GM18951 (cell line): ENCODE measurements around the gene RRP1.

ENCODE experiments used
- POLR2A ChIP-seq: IDR thresholded peaks from 4 replicates; pipeline ENCODE4 v1.6.1; 2011; ENCODE audit warnings: mild to moderate bottlenecking; ENCODE audit not compliant: insufficient read length, insufficient read depth; ENCODE audit errors: extremely low read depth
- in situ Hi-C: fragments of 300-500 bp; cut with MboI; formaldehyde crosslinking; loops from one replicate; pipeline ENCODE4 v1.12.0; 2022; ENCODE audit warnings: low sequenced_read_pairs, mixed read lengths, inconsistent platforms; ENCODE audit not compliant: unreplicated experiment

Gene RRP1, protein sequence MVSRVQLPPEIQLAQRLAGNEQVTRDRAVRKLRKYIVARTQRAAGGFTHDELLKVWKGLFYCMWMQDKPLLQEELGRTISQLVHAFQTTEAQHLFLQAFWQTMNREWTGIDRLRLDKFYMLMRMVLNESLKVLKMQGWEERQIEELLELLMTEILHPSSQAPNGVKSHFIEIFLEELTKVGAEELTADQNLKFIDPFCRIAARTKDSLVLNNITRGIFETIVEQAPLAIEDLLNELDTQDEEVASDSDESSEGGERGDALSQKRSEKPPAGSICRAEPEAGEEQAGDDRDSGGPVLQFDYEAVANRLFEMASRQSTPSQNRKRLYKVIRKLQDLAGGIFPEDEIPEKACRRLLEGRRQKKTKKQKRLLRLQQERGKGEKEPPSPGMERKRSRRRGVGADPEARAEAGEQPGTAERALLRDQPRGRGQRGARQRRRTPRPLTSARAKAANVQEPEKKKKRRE

DNA sequence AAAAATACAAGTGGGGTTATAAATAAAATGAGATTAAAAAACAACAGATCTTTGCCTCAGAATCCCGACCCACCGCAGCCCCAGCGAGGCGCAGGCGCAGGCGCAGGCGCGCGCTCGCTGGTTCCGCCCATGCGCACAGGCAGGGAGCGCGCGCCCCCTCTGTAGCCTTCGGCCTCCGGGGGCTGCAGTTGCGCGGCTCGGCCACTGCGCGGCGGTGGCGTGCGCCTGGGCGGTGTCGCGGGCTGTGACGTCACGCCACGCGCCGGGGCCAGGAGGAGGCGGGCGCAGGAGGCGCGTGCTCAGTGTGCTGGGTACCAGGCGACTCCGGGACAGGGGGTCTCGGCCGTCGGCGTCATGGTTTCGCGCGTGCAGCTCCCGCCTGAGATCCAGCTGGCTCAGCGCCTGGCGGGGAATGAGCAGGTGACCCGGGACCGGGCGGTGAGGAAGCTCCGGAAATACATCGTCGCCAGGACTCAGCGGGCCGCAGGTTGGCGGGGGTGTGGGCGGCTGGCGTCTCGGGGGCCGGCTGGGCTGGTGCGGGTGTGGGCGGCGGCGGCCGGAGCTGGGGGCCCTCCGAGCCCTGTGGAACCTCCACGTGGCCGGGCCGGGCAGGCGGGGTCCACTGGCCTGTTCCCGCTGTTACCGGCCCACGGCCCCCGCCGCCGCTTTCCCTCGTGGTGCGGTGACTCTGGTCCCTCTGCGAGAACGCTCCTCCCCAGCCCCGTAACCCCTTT lies at the start of gene RRP1:
RRP1 (plus strand) TSS at position 302 of the 734 bp plus-strand sequence; CDS start at position 355, 53 bp downstream.
- TF ChIP-seq POLR2A = peak; percentile 95
- in situ Hi-C loops = no loop called here

DNA sequence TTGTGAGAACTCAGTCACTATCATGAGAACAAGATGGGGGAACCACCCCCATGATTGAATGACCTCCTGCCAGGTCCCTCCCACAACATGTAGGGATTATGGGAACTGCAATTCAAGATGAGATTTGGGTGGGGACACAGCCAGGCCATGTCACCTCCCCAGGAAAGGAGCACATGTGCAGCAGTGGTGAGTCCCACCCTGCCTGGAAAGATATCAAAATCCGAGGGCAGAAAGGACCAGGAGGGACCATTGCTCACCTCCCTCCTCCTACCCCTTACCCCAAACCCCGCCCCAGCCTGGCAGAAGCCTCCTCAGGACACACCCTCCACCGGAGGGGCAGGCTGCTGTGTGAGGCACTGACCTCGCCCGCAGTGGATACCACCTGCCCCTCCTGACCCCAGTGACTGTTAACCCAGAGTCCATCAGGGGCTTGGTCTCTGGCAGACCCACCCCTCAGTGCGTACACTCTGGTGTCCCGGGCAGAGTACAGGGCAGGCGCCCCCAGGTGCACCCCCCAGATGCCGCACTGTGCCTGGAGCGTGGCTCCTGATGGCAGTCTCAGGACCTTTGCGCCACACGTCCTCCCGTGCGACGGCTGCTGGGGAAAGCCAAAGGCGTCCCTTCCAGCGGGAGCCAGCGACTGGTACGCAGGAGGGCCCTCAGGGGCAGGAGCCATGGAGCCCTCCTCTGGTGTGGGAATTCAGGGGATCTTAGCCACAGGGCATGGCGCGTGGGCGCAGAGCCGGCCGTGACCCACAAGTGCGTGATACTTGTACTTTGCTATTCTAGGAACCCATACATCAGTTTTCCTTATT lies 49.5 kb upstream of the RRP1 start:
- TF ChIP-seq POLR2A = no peak
- in situ Hi-C loops = no loop called here

DNA sequence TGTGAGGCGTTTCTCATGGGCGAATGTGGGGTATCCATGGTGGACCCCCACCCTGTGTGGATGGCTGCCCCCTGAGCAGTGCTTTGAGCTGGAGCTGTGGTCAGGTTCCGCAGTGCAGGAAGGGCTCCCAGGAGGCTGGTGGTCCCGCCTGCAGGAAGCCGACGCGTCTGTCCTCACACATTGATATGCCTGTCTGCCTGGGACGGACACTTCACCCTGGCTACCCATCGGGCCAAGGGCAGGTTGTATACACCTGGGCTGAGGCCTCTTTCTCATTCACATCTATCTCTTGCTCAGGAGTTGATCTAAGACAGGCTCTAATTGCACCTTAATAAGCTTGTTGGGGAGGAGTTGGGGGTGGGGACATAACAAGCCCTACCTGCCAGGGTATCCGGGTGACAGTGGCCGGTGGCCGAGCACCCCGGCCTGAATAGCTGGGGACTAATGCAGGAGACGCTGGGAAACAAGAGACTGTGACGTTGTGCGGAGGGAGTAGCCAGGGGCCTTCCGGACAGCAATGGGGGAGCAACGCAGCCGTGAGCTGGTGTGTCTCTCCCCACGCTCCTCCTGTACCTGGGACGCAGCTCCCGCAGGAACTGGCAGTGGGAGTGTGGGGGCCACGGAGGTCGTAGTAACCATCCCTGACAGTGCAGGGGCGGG lies 48.8 kb upstream of the RRP1 start:
- no peak for TF ChIP-seq POLR2A
- in situ Hi-C loops = no loop called here

DNA sequence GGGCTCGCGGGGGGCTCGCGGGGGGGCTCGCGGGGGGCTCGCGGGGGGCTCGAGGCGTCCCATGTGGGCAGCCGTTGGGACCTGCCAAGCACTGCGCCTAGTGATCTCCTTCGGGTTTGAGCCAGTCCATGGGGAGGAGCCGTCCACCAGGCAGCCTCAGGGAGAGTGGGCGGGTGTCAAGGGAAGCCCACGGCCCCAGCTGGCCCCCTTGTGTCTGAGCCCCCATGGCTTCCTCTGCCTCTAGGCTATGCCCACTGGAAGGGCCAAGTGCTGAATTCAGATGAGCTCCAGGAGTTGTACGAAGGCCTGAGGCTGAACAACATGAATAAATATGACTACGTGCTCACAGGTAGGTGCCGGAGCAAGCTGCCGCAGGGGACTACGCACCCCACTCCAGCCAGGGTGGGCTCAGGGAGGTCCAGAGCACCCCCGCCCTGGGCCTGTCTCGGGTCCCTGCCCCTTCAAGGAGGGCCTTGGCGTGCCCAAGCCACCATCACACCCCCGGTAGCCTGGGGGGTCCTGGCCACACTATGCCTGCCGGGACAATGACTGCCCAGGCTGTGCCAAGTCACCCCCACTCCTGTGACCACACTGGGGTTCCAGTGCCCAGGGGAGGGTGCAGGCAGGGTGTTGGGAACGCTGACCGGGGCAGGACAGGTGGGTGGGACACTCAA lies 47.8 kb upstream of the RRP1 start:
- in situ Hi-C loops = no loop called here

DNA sequence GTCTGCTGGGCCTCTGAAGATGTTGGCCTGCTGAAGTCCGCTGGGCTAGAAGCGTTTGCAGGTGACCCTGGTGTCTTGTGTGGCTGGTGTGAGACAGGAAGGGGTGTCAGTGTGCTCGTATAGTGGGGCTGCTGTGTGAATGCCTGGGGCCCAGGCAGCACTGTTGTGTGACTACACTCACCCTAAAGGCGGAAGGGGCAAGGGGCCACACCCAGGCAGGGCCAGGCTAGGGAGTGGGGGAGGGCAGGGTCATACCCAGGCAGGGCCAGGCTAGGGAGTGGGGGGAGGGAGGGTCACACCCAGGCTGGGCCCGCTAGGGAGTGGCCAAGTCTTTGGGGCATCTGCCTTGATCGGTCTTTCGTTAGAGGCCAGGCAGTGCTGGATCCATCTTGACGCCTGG lies 45.4 kb upstream of the RRP1 start:
- no peak for TF ChIP-seq POLR2A
- in situ Hi-C loops = no loop called here

More for the DNA sequence above, 47.8 kb upstream of the RRP1 start:
- no peak for TF ChIP-seq POLR2A

DNA sequence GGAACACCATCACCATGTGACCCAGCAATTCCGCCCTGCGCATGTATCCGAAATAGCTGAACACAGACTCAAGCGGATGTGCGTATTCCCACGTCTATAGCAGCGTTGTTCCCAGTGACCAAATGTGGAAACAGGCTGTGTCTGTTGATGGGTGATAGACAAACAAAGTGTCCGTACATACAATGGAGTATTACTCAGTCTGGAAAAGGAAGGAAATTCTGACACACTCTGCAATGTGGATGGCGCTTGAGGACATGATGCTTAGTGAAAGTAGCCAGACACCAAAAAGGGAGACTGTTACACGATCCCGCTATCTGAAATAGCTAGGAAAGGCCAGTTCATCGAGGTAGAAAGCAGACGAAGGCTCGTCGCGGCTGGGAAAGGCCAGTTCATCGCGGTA lies 44.7 kb upstream of the RRP1 start:
- in situ Hi-C loops = no loop called here
- TF ChIP-seq POLR2A = no peak

DNA sequence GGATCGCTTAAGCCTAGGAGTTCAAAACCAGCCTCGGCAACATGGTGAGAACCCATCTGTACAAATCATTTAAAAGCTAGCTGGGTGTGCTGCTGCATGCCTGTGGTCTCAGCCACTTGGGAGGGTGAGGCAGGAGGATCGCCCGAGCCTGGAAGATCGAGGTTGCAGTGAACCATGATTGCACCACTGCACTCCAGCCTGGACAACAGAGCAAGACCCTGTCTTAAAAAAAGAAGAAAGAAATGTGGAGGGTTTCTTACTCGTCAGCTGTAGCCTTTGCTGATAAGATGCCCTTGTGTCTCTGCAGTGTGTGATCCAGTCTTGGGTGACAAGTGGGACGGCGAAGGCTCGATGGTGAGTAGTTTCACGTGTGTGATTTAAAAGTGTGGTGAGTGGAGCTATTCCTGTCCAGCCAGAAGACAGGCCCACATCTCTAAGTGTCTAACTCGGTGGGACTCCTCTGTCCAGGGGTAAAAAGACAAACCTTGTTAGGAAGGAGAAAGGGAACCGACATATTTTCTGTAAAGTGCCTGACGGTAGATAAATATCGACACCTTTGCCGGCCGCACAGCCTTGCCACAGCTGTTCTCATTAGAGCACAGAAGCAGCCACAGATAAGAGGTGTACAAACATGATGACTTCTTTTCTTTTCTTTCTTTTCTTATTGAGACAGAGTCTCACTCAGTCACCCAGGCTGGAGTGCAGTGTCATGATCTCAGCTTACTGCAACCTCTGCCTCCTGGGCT lies 43.4 kb upstream of the RRP1 start:
- in situ Hi-C loops = no loop called here
- no peak for TF ChIP-seq POLR2A

DNA sequence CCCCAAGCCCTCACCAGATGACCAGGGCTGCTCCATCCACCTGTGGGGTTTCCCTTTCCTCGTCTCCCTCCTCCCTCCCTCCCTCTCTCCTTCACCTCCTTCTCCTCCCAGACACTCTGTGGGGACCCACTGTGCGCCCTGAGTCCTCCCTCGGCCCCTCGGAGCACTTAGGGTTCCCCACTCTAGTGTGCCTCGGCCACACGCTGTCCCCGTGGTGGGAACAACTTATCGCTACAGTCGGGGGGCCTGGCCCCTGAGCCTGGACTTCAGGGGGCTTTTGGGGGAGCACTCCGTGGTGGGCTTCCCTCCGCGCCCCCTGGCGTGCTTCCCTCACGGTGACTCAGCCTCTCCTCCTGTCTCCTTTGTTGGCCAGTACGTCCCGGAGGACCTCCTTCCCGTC lies 40.8 kb upstream of the RRP1 start:
- no peak for TF ChIP-seq POLR2A
- in situ Hi-C loops = no loop called here

DNA sequence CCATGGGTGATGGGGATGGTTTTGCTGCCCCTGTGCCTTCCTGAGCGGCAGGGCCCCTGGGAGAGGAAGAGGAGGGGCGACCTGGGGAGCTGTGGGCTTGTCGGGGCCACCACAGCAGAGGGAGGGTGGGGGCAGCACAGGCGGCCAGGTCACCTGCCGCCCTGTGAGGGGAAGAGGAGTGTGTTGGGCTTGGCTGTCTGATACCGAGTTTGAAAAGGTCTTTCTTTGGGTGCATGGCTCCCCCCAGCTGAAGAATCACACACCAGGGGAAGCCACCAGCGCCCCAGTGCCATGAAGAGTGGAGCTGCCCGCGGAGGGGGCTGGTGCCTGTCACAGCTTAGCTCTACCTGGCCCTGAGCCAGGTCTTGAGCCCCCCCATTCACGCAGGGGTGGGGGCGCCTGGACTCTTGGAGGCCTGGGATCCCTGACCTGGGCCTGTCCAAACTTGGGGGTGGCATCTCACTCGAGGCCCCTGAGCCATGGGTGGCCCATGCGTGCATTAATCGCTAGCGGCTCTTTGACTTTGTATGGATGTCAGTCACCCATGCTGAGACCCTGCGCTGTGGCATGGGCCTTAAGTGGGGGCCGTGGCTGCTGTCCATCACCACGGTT lies 39.6 kb upstream of the RRP1 start:
- no peak for TF ChIP-seq POLR2A
- in situ Hi-C loops = no loop called here

DNA sequence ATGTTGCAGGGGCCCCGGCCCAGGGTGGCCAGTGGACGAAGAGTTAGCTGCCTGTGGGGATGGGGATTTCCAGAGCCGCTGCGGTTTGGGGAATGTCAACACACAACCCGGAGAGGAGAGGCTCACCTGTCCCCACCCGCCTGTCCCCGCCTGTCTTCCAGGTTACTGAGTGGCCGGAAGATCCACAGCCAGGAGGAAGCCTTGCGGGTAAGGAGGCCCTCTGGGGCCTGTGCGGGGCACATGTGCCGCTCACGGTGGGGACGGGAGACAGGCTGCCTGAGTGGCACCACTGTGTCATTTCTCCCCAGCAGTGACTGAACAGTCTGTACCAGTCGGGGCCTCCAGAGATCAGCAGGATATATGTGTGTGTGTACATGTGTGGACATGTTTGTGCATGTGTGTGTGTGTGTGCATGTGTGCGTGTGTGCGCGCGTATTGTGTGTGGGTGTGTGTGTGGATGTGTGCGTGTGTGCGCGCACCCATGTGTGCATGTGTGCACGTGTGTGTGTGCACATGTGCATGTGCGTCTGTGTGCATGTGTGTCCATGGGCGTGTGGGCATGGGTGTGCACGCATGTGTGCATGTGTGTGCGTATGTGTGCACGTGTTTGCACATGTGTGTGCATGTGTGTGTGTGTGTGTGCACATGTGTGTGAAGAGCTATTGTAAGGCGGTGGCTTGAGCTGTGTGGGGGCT lies 38.9 kb upstream of the RRP1 start:
- TF ChIP-seq POLR2A = no peak
- in situ Hi-C loops = no loop called here

DNA sequence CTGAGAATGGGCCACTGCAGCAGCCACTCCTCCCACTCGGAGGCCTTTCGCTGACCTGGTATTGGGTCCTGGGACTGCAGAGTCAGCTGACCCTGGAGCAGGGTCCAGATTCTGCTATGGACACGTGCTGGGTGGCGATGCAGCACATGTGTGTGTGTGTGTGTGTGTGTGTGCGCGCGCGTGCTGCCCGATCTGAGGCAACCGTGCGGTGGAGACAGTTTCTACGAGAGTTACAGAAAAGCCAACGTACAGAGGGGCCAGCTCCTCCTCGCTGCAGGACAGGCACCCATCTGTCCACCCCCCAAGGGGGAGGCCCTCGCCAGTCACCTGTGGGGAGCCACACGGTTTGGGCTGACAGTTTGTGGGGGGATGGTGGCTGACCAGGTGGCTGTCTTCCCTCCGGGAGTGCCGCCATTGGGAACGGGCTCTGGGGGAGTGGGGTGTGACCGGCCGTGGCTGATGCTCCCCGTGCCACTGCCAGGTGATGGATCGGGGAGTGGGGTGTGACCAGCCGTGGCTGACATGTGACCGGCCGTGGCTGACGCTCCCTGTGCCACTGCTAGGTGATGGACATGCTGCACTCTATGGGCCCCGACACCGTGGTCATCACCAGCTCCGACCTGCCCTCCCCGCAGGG lies 37.3 kb upstream of the RRP1 start:
- TF ChIP-seq POLR2A = no peak
- in situ Hi-C loops = no loop called here
